ENCODE measurements around the gene MTARC2.

Gene MTARC2

GRCh38 chr1:220770245-220770913 is 22.3 kb downstream of the MTARC2 start:
- TF ChIP-seq POLR2AphosphoS5 (IDR thresholded peaks at IDR 0.05; ENCODE audit: low read depth, low read length) (no peak), FOXP2 (optimal IDR thresholded peaks at IDR 0.05; ENCODE audit: borderline replicate concordance, extremely low read depth, extremely low read length, insufficient read depth) (no peak), TAF1 (IDR thresholded peaks at IDR 0.05; ENCODE audit: borderline replicate concordance, insufficient read depth, low read length) (no peak), SIN3A (IDR thresholded peaks at IDR 0.05; ENCODE audit: borderline replicate concordance, insufficient read depth, low read length) (no peak), REST (IDR thresholded peaks at IDR 0.05; ENCODE audit: insufficient read depth in 1 of 2, low read depth in 2 of 2, low read length in 2 of 2) (no peak)

- TF ChIP-seq TAF1 (IDR thresholded peaks at IDR 0.05; ENCODE audit: borderline replicate concordance, insufficient read depth, low read length) (no peak), FOXP2 (optimal IDR thresholded peaks at IDR 0.05; ENCODE audit: borderline replicate concordance, extremely low read depth, extremely low read length, insufficient read depth) (no peak), REST (IDR thresholded peaks at IDR 0.05; ENCODE audit: insufficient read depth in 1 of 2, low read depth in 2 of 2, low read length in 2 of 2) (no peak), POLR2AphosphoS5 (IDR thresholded peaks at IDR 0.05; ENCODE audit: low read depth, low read length) (no peak), SIN3A (IDR thresholded peaks at IDR 0.05; ENCODE audit: borderline replicate concordance, insufficient read depth, low read length) (no peak)
Observed at GRCh38 chr1:220772846-220773245, 24.7 kb downstream of the MTARC2 start.

GRCh38 chr1:220775240-220775853 is 27.2 kb downstream of the MTARC2 start:
- TF ChIP-seq TAF1 (IDR thresholded peaks at IDR 0.05; ENCODE audit: borderline replicate concordance, insufficient read depth, low read length) (no peak), SIN3A (IDR thresholded peaks at IDR 0.05; ENCODE audit: borderline replicate concordance, insufficient read depth, low read length) (no peak), POLR2AphosphoS5 (IDR thresholded peaks at IDR 0.05; ENCODE audit: low read depth, low read length) (no peak), REST (IDR thresholded peaks at IDR 0.05; ENCODE audit: insufficient read depth in 1 of 2, low read depth in 2 of 2, low read length in 2 of 2) (no peak)

GRCh38 chr1:220776254-220776653 is 28.1 kb downstream of the MTARC2 start:
- TF ChIP-seq SIN3A (IDR thresholded peaks at IDR 0.05; ENCODE audit: borderline replicate concordance, insufficient read depth, low read length) (no peak), REST (IDR thresholded peaks at IDR 0.05; ENCODE audit: insufficient read depth in 1 of 2, low read depth in 2 of 2, low read length in 2 of 2) (no peak), TAF1 (IDR thresholded peaks at IDR 0.05; ENCODE audit: borderline replicate concordance, insufficient read depth, low read length) (no peak), FOXP2 (optimal IDR thresholded peaks at IDR 0.05; ENCODE audit: borderline replicate concordance, extremely low read depth, extremely low read length, insufficient read depth) (no peak), POLR2AphosphoS5 (IDR thresholded peaks at IDR 0.05; ENCODE audit: low read depth, low read length) (no peak)

Data from PFSK-1 (cell line).